HFF-Myc (cell line): Measurements from ENCODE around the gene NHLRC2.
"Not testable (repeated sequence)": the region's sequence is repeated elsewhere in the genome, so short reads cannot be mapped to it uniquely, and the experiment has no call there.

Source experiments
- DNase-seq: peaks from one replicate; pipeline ENCODE4 v3.0.0-alpha.2; 2011; ENCODE audit warnings: low read depth; ENCODE audit errors: extremely low read depth
- H3K4me3 ChIP-seq: replicated peaks from 2 replicates; pipeline ENCODE4 v1.5.1; 2011; ENCODE audit warnings: low read depth, mild to moderate bottlenecking, control low read depth, low read length
- CTCF ChIP-seq: IDR thresholded peaks from 2 replicates; pipeline ENCODE4 v1.5.1; 2012; ENCODE audit warnings: mild to moderate bottlenecking, low read depth, low read length, control low read depth; ENCODE audit errors: missing control alignments

Gene NHLRC2

GRCh38 chr10:113941140-113941539, 86.7 kb downstream of the NHLRC2 start:
- no peak for DNase-seq
- H3K4me3 ChIP-seq: no peak overlapping the region
- no peak for TF ChIP-seq CTCF

- not testable (repeated sequence) for H3K4me3 ChIP-seq, DNase-seq
Observed at GRCh38 chr10:113943196-113943595, 88.7 kb downstream of the NHLRC2 start.

- peak; percentile 35 for DNase-seq
- TF ChIP-seq CTCF: no peak
- no peak overlapping the region for H3K4me3 ChIP-seq
Observed at GRCh38 chr10:113945075-113945686, 90.7 kb downstream of the NHLRC2 start.

- no peak for DNase-seq
- H3K4me3 ChIP-seq: no peak overlapping the region
- no peak for TF ChIP-seq CTCF
Observed at GRCh38 chr10:113945687-113946085, 91.2 kb downstream of the NHLRC2 start.

GRCh38 chr10:113947184-113948041, 93.0 kb downstream of the NHLRC2 start:
- TF ChIP-seq CTCF: no peak
- no peak overlapping the region for H3K4me3 ChIP-seq
- no peak for DNase-seq

- H3K4me3 ChIP-seq: no peak overlapping the region
- TF ChIP-seq CTCF: no peak
- no peak for DNase-seq
Observed at GRCh38 chr10:113948048-113948447, 93.6 kb downstream of the NHLRC2 start.

GRCh38 chr10:113950268-113950667, 95.8 kb downstream of the NHLRC2 start:
- no peak for DNase-seq
- no peak overlapping the region for H3K4me3 ChIP-seq
- no peak for TF ChIP-seq CTCF
